Stomach (tissue), 4 donors: ENCODE results near the gene FETUB.

ENCODE experiments used
- EP300 ChIP-seq: sonication (generic); formaldehyde crosslinking; IDR thresholded peaks from one replicate; pipeline ENCODE4 v1.6.1; 2017; ENCODE audit warnings: antibody characterized with exemption
- TF ChIP-seq, protein P1 (sequence below), 7 experiments: fragments of 450-650 bp in 4 of 7; fragments of 200-600 bp in 3 of 7; sonication (generic) in 3 of 7; IDR thresholded peaks; one replicate each; pipeline ENCODE4 v1.5.1; 2016 to 2019; ENCODE audit warnings: antibody characterized with exemption in 7 of 7, control low read depth in 2 of 7, mild to moderate bottlenecking in 1 of 7

DNA sequence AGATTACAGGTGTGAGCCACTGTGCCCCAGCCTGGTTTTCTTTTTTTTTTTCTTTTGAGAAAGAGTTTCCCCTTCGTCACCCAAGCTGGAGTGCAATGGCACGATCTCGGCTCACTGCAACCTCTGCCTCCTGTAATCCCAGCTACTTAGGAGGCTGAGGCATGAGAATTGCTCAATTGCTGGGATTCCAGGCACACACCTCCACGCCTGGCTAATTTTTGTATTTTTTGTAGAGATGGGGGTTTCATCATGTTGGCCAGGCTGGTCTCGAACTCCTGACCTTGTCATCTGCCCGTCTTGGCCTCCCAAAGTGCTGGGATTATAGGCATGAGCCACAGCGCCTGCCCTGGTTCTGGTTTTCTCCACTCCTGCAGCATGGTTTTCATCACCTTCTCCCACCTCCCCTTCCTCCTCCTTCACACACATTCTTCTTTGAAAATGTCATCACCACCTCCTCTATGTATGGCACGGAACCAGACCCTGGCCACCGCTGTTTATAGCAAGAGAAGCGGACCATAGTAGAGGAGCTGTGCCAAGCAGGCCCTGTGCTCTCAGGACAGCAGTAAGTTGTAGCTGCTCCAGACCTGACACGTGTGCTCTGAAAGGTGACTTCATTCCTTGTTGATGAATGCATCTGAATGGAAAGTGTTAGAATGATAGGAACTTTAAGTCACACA is 42.0 kb upstream of the FETUB start:
- TF ChIP-seq EP300, result no peak
- TF ChIP-seq, protein P1, sequence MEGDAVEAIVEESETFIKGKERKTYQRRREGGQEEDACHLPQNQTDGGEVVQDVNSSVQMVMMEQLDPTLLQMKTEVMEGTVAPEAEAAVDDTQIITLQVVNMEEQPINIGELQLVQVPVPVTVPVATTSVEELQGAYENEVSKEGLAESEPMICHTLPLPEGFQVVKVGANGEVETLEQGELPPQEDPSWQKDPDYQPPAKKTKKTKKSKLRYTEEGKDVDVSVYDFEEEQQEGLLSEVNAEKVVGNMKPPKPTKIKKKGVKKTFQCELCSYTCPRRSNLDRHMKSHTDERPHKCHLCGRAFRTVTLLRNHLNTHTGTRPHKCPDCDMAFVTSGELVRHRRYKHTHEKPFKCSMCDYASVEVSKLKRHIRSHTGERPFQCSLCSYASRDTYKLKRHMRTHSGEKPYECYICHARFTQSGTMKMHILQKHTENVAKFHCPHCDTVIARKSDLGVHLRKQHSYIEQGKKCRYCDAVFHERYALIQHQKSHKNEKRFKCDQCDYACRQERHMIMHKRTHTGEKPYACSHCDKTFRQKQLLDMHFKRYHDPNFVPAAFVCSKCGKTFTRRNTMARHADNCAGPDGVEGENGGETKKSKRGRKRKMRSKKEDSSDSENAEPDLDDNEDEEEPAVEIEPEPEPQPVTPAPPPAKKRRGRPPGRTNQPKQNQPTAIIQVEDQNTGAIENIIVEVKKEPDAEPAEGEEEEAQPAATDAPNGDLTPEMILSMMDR (IDR thresholded peaks at IDR 0.05), result no peak
